K562 (cell line): ENCODE results near the gene CCL21. TPM values are rescaled to one million over a fixed set of nuclear protein-coding genes. Genes with fewer than 3 reads are reported as not detected.
A peak's percentile ranks its signal among the peaks of the same experiment; 100 is the strongest.

Experiments used
- ATAC-seq: fragments of 200-7000 bp; cut with Tn5 transposase; 3 replicates; pipeline ENCODE4 v1.9.1; 2020; ENCODE audit warnings: moderate library complexity
- BruUV-seq: library from RNA; stranded (reverse); fragments of 400-500 nt; replicated peaks from 2 replicates; lab custom pipeline; 2021; lab: Mats Ljungman, UMichigan
- CTCF ChIA-PET: fragments of 300-600 bp; formaldehyde crosslinking; extraction: SDS; loops from one replicate; lab custom pipeline; 2021; ENCODE audit warnings: low intra/inter-chr PET ratio; lab: Yijun Ruan, JAX
- POLR2A ChIA-PET: fragments of 300-600, 350-650 bp; sonication (Branson Sonifier 250); formaldehyde crosslinking; extraction: SDS; loops from one replicate; lab custom pipeline; 2021; ENCODE audit warnings: antibody characterized with exemption, inconsistent platforms; lab: Yijun Ruan, JAX
- DNase-seq, 4 experiments: peaks; one replicate each; pipeline versions ENCODE4 v3.0.0 to v3.0.0-alpha.2; 2011 to 2018; ENCODE audit warnings: low spot score in 3 of 4, mixed read lengths in 3 of 4; ENCODE audit errors: extremely low read depth in 1 of 4
- FAIRE-seq: peaks from 2 replicates; lab custom pipeline; 2011; peaks lifted over from hg19 to GRCh38; lab: Jason Lieb, UNC
- H2AFZ ChIP-seq: 2 replicates; pipeline ENCODE4 v1.6.0; 2011; ENCODE audit warnings: low read depth, low read length, control low read depth, inconsistent platforms
- H3K27ac ChIP-seq: fragments of 200-600 bp; 3 replicates; pipeline ENCODE4 v1.8.0; 2011; ENCODE audit warnings: low read depth, mild to moderate bottlenecking, control low read depth, inconsistent platforms, low read length, moderate library complexity, mixed read lengths; ENCODE audit errors: extremely low read depth
- H3K27me3 ChIP-seq, 2 experiments: fragments of 300-600 bp in 1 of 2; 2 replicates in 1 of 2; 3 replicates in 1 of 2; pipeline versions ENCODE4 v1.6.0 to v1.8.0; 2011; ENCODE audit warnings: inconsistent platforms in 2 of 2, low read length in 2 of 2, mild to moderate bottlenecking in 1 of 2, mixed read lengths in 1 of 2, moderate library complexity in 1 of 2; ENCODE audit not compliant: control insufficient read depth in 2 of 2, insufficient read depth in 2 of 2
- H3K36me3 ChIP-seq: fragments of 300-600 bp; 3 replicates; pipeline ENCODE4 v1.8.0; 2011; ENCODE audit warnings: mild to moderate bottlenecking, low read length, inconsistent platforms; ENCODE audit not compliant: control insufficient read depth, insufficient read depth
- H3K4me1 ChIP-seq, 2 experiments: fragments of 200-600 bp in 1 of 2; replicated peaks in 1 of 2; 2 replicates in 1 of 2; 3 replicates in 1 of 2; pipeline versions ENCODE4 v1.5.1 to v1.8.0; 2011; ENCODE audit warnings: inconsistent platforms in 2 of 2, low read length in 2 of 2, mild to moderate bottlenecking in 1 of 2, mixed read lengths in 1 of 2, moderate library complexity in 1 of 2; ENCODE audit not compliant: control insufficient read depth in 2 of 2, insufficient read depth in 2 of 2
- H3K4me2 ChIP-seq: 2 replicates; pipeline ENCODE4 v1.6.1; 2011; ENCODE audit warnings: low read length, control low read depth, inconsistent platforms, mixed read lengths; ENCODE audit not compliant: insufficient read depth
- H3K4me3 ChIP-seq: fragments of 200-600 bp; sonication (generic), shearing (Covaris generic); 2 replicates; pipeline ENCODE4 v1.5.1; 2016; ENCODE audit warnings: control low read depth, inconsistent platforms
- H3K79me2 ChIP-seq: fragments of 200-600 bp; 3 replicates; pipeline ENCODE4 v1.8.0; 2011; ENCODE audit warnings: low read length, inconsistent platforms; ENCODE audit not compliant: control insufficient read depth, insufficient read depth
- H3K9ac ChIP-seq, 2 experiments: 2 replicates each; pipeline versions ENCODE4 v1.6.0 to v1.6.1; 2011; ENCODE audit warnings: low read depth in 2 of 2, low read length in 2 of 2, control low read depth in 1 of 2, inconsistent platforms in 1 of 2, mild to moderate bottlenecking in 1 of 2, mixed read lengths in 1 of 2; ENCODE audit not compliant: insufficient read depth in 1 of 2
- H3K9me1 ChIP-seq: one replicate; pipeline ENCODE4 v1.6.0; 2011; ENCODE audit warnings: inconsistent platforms, mild to moderate bottlenecking, low read length, moderate library complexity; ENCODE audit not compliant: control insufficient read depth, insufficient read depth
- H3K9me3 ChIP-seq: replicated peaks from 2 replicates; pipeline ENCODE4 v1.5.1; 2011; ENCODE audit warnings: low read depth, low read length, inconsistent platforms; ENCODE audit not compliant: control insufficient read depth, insufficient read depth
- H4K20me1 ChIP-seq: replicated peaks from 2 replicates; pipeline ENCODE4 v1.6.1; 2011; ENCODE audit warnings: low read length, inconsistent platforms, mixed read lengths; ENCODE audit not compliant: control insufficient read depth, insufficient read depth
- BRF1 ChIP-seq: IDR thresholded peaks from 3 replicates; pipeline ENCODE4 v1.6.1; 2011; ENCODE audit warnings: borderline replicate concordance, mild to moderate bottlenecking; ENCODE audit not compliant: insufficient read length; ENCODE audit errors: extremely low read depth
- GTF2E2 ChIP-seq: fragments of 200-800 bp; sonication (Bioruptor generic); IDR thresholded peaks from 2 replicates; pipeline ENCODE4 v1.6.1; 2016; ENCODE audit warnings: missing genetic modification characterization, missing compliant biosample characterization
- NCOR1 ChIP-seq: fragments of 450-650 bp; IDR thresholded peaks from 2 replicates; pipeline ENCODE4 v1.6.1; 2016; ENCODE audit warnings: mild to moderate bottlenecking, moderate library complexity
- RBM14 ChIP-seq: fragments of 200-400 bp; formaldehyde crosslinking; IDR thresholded peaks from 2 replicates; pipeline ENCODE4 v1.6.1; 2018; ENCODE audit warnings: low read depth, mild to moderate bottlenecking, low read length, moderate library complexity, borderline replicate concordance; ENCODE audit not compliant: insufficient read depth
- ZBTB7A ChIP-seq: IDR thresholded peaks from 2 replicates; pipeline ENCODE4 v1.6.1; 2011; ENCODE audit warnings: low read depth, mild to moderate bottlenecking, low read length, moderate library complexity, borderline replicate concordance; ENCODE audit not compliant: control insufficient read depth
- ZNF184 ChIP-seq: sonication (generic); formaldehyde crosslinking; IDR thresholded peaks from 2 replicates; pipeline ENCODE4 v1.5.0; 2020; ENCODE audit warnings: missing genetic modification reagents
- ZNF444 ChIP-seq: fragments of 250-450 bp; sonication (Bioruptor Pico); IDR thresholded peaks from 2 replicates; pipeline ENCODE4 v1.4.0; 2020; ENCODE audit warnings: mild to moderate bottlenecking, moderate library complexity
- ZNF584 ChIP-seq: fragments of 200-800 bp; sonication (Bioruptor generic); IDR thresholded peaks from 2 replicates; pipeline ENCODE4 v1.6.1; 2016; ENCODE audit warnings: low read depth, mild to moderate bottlenecking, missing genetic modification characterization, missing compliant biosample characterization
- ZNF668 ChIP-seq: fragments of 250-450 bp; sonication (Bioruptor Pico); IDR thresholded peaks from 2 replicates; pipeline ENCODE4 v1.8.0; 2022; ENCODE audit warnings: mild to moderate bottlenecking, inconsistent platforms
- WGBS: fragments of 100-300 bp; shearing (Covaris generic); methylation state at CpG from one replicate; pipeline ENCODE4 v1.1.6; 2016; ENCODE audit warnings: low coverage, mixed read lengths; ENCODE audit not compliant: insufficient coverage; ENCODE audit errors: missing lambda C conversion rate; 5-methylcytosine and 5-hydroxymethylcytosine counted together
- in situ Hi-C: fragments of 300-500 bp; cut with MboI; formaldehyde crosslinking; loops from 4 replicates; pipeline ENCODE4 v1.15.0; 2018; ENCODE audit warnings: inconsistent platforms, mixed read lengths
- intact Hi-C: fragments of 100-400 bp; cut with micrococcal nuclease; formaldehyde crosslinking; loops from 2 replicates; pipeline ENCODE4 v1.14.2; 2022
- polyA plus RNA-seq, 8 experiments: library from polyadenylated mRNA; depleted of rRNA in 4 of 8; stranded (reverse) in 5 of 8; unstranded in 3 of 8; fragments of >200 nt; fragmentation: Nextera tagmentation in 2 of 8; fragmentation: Illumina TruSeq in 1 of 8; extraction: Ambion mirVana in 2 of 8; extraction: Trizol in 1 of 8; gene quantifications; 2 replicates each; pipeline versions ENCODE4 v1.2.1 to v1.2.3, GENCODE V29; 2011 to 2014; ENCODE audit warnings: inconsistent platforms in 1 of 8, missing spikeins in 1 of 8
- total RNA-seq, 7 experiments: library from RNA; depleted of rRNA in 6 of 7; stranded (reverse); fragments of >200 nt in 6 of 7; fragmentation: Illumina TruSeq in 2 of 7; extraction: Trizol in 2 of 7; gene quantifications; 2 replicates each; pipeline versions ENCODE4 v1.2.1 to v1.2.3, GENCODE V29; 2011 to 2021; ENCODE audit warnings: low replicate concordance in 1 of 7
- TF ChIP-seq, protein P1 (sequence below): IDR thresholded peaks from 3 replicates; pipeline ENCODE4 v1.6.1; 2011; ENCODE audit warnings: borderline replicate concordance, mild to moderate bottlenecking, moderate library complexity; ENCODE audit not compliant: insufficient read length; ENCODE audit errors: extremely low read depth
- TF ChIP-seq, protein P2 (sequence below): fragments of 250-450 bp; sonication (Bioruptor Pico); IDR thresholded peaks from 2 replicates; pipeline ENCODE4 v1.4.0; 2020; ENCODE audit warnings: borderline replicate concordance
- TF ChIP-seq, protein P3 (sequence below): fragments of 450-650 bp; conservative IDR thresholded peaks from 2 replicates; pipeline ENCODE4 v1.6.1; 2016; ENCODE audit warnings: missing genetic modification characterization, low read depth, mild to moderate bottlenecking, missing compliant biosample characterization, moderate library complexity

Gene CCL21
- total and polyA plus RNA-seq, 9 of the 15 experiments (the other 6 are each of a cell fraction or from before 2014, with no cell fraction given), result not detected

DNA sequence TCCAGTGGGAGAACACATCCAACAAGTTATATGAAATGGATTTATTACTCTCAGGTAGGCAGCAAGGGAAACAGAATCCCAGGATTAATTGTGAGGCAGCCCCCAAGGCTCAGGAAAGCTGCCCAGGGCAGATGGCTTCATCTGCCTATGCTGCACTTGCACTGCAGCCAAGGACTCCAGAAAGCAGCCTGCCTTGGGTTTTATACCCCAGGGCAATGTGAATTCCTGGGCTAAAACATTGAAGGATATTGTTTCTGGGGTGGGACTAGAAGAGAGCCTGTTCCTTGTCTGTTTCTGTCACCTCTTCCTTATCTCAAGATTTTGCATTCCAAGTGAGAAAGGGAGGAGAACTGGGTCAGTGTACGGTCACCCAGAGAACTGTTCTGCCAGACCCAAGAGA, 38.6 kb downstream of the CCL21 start:
- Histone ChIP-seq H4K20me1 (0 out of 2 replicates have a peak, but pooled peaks cover 1% of the 10 kb centered on the region), H3K36me3 (peaks cover 14% of the 10 kb centered on the region; the same call in 2 of the 3 replicates), H2AFZ (no peak overlapping the region), H3K27ac (no peak overlapping the region), H3K27me3 (no peaks in the 10 kb centered on the region), H3K9me3 (no peaks in the 10 kb centered on the region), H3K4me2 (no peak overlapping the region), H3K4me1 (peaks cover 0 to 6% of the 10 kb centered on the region in 2 experiments; a peak in 3 of 5 replicates), H3K4me3 (no peak overlapping the region), H3K79me2 (peaks cover 20% of the 10 kb centered on the region), H3K9me1 (no peaks in the 10 kb centered on the region), H3K9ac (peak overlapping the region in 1 of 2 experiments; percentile 52; a peak in 1 of 4 replicates)
- in situ Hi-C loops, result no loop called here
- TF ChIP-seq BRF1 (no peak), ZBTB7A (no peak), RBM14 (no peak), NCOR1 (no peak), ZNF584 (CRISPR knock-in tag) (no peak), ZNF668 (no peak), ZNF184 (CRISPR knock-in tag) (no peak), GTF2E2 (tag) (no peak), ZNF444 (CRISPR knock-in tag) (no peak)
- TF ChIP-seq, protein P1, sequence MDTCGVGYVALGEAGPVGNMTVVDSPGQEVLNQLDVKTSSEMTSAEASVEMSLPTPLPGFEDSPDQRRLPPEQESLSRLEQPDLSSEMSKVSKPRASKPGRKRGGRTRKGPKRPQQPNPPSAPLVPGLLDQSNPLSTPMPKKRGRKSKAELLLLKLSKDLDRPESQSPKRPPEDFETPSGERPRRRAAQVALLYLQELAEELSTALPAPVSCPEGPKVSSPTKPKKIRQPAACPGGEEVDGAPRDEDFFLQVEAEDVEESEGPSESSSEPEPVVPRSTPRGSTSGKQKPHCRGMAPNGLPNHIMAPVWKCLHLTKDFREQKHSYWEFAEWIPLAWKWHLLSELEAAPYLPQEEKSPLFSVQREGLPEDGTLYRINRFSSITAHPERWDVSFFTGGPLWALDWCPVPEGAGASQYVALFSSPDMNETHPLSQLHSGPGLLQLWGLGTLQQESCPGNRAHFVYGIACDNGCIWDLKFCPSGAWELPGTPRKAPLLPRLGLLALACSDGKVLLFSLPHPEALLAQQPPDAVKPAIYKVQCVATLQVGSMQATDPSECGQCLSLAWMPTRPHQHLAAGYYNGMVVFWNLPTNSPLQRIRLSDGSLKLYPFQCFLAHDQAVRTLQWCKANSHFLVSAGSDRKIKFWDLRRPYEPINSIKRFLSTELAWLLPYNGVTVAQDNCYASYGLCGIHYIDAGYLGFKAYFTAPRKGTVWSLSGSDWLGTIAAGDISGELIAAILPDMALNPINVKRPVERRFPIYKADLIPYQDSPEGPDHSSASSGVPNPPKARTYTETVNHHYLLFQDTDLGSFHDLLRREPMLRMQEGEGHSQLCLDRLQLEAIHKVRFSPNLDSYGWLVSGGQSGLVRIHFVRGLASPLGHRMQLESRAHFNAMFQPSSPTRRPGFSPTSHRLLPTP, result no peak
- TF ChIP-seq, protein P2, sequence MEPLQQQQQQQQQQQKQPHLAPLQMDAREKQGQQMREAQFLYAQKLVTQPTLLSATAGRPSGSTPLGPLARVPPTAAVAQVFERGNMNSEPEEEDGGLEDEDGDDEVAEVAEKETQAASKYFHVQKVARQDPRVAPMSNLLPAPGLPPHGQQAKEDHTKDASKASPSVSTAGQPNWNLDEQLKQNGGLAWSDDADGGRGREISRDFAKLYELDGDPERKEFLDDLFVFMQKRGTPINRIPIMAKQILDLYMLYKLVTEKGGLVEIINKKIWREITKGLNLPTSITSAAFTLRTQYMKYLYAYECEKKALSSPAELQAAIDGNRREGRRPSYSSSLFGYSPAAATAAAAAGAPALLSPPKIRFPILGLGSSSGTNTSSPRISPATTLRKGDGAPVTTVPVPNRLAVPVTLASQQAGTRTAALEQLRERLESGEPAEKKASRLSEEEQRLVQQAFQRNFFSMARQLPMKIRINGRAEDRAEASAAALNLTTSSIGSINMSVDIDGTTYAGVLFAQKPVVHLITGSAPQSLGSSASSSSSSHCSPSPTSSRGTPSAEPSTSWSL (CRISPR knock-in tag), result no peak
- TF ChIP-seq, protein P3, sequence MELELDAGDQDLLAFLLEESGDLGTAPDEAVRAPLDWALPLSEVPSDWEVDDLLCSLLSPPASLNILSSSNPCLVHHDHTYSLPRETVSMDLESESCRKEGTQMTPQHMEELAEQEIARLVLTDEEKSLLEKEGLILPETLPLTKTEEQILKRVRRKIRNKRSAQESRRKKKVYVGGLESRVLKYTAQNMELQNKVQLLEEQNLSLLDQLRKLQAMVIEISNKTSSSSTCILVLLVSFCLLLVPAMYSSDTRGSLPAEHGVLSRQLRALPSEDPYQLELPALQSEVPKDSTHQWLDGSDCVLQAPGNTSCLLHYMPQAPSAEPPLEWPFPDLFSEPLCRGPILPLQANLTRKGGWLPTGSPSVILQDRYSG, result no peak
- no TSS peak for BruUV-seq
- intact Hi-C loops, result no loop called here
- DNase-seq, result no peak
- WGBS, result 0% methylated on average over 1 of the region's 1 CpG
- no peak for ATAC-seq
- ChIA-PET POLR2A (interaction anchor here (0.6 kb wide), 1 partner anchor 1438 kb away, joined by 3 read pairs; no protein-coding TSS in a partner anchor), CTCF (no interaction called here)
- FAIRE-seq, result no peak
